Gastrocnemius medialis (tissue), 4 donors: ENCODE results near the gene JOSD2.

Experiments
- POLR2A ChIP-seq, 2 donors: fragments of 450-650 bp; IDR thresholded peaks; one replicate each; pipeline ENCODE4 v1.6.1; 2017; ENCODE audit warnings: antibody characterized with exemption in 2 of 2, mild to moderate bottlenecking in 2 of 2, moderate library complexity in 2 of 2
- TF ChIP-seq, protein P1 (sequence below), 5 experiments: fragments of 450-650 bp in 3 of 5; fragments of 200-600 bp in 2 of 5; sonication (generic) in 2 of 5; IDR thresholded peaks in 4 of 5; conservative IDR thresholded peaks in 1 of 5; 1 replicate in 4 of 5; 2 replicates in 1 of 5; pipeline ENCODE4 v1.5.1; 2016 to 2019; ENCODE audit warnings: antibody characterized with exemption in 5 of 5, mild to moderate bottlenecking in 3 of 5, moderate library complexity in 3 of 5

DNA sequence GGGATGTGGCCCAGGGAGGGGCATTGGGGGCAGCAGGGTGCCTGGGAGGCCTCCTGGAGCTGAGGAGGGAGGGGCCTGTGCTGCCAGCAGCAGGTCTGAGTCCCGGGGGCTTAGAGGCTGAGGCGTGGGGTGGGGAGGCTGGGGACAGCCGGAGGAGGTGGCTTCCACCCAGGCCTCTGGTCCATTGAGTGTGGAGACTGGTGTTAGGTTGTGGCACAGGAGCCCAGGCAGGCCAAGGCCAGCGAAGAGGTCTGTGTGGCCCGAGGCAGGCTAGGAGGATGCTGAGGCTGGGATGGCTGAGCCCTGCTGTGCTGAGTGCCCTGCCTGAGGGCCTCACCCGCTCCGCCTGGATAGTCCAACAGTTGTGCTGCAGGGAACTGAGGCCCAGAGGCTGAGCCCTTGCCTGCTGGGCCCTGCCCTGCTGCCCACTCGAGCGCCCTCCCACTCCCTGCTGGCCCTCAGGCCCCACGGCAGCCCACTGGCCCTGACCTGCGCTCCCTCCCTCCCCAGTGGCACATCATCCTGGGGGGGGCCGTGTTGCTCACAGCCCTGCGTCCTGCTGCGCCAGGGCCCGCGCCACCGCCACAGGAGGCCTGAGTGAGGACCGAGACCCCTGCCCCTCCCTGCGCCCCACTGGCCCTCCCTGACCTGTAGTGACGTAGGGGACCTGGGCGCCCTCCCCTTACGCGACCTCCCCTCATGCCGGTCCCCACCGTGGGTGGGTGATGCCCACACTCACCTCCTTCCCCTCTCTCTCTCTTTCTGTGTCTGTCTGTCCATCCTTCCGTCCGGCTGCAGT lies 29.4 kb downstream of the JOSD2 start:
- TF ChIP-seq, protein P1, sequence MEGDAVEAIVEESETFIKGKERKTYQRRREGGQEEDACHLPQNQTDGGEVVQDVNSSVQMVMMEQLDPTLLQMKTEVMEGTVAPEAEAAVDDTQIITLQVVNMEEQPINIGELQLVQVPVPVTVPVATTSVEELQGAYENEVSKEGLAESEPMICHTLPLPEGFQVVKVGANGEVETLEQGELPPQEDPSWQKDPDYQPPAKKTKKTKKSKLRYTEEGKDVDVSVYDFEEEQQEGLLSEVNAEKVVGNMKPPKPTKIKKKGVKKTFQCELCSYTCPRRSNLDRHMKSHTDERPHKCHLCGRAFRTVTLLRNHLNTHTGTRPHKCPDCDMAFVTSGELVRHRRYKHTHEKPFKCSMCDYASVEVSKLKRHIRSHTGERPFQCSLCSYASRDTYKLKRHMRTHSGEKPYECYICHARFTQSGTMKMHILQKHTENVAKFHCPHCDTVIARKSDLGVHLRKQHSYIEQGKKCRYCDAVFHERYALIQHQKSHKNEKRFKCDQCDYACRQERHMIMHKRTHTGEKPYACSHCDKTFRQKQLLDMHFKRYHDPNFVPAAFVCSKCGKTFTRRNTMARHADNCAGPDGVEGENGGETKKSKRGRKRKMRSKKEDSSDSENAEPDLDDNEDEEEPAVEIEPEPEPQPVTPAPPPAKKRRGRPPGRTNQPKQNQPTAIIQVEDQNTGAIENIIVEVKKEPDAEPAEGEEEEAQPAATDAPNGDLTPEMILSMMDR (IDR thresholded peaks at IDR 0.05 in 4 of 5, conservative IDR thresholded peaks at IDR 0.05 in 1 of 5): no peak
- TF ChIP-seq POLR2A (IDR thresholded peaks at IDR 0.05): no peak
